ENCODE results near the gene TRAPPC12. TPM values are rescaled to one million over a fixed set of nuclear protein-coding genes. Genes with fewer than 3 reads are reported as not detected.

TRAPPC12 gene
- total RNA-seq, 1 donor from 2014 or later, result 94.8 TPM

GRCh38 chr2:3344897-3345296, 34.6 kb upstream of the TRAPPC12 start:
- Histone ChIP-seq H3K27ac (no peak overlapping the region), H3K27me3 (no peaks in the 10 kb centered on the region), H3K4me1 (no peaks in the 10 kb centered on the region), H3K4me3 (no peak overlapping the region), H3K9me3 (no peaks in the 10 kb centered on the region), H3K36me3 (no peaks in the 10 kb centered on the region)
- intact Hi-C loops (cut with DNase I), result no loop called here
- TF ChIP-seq POLR2A (IDR thresholded peaks at IDR 0.05) (no peak), POLR2AphosphoS5 (IDR thresholded peaks at IDR 0.05; ENCODE audit: insufficient read depth in 1 of 2, low read depth in 1 of 2) (no peak)
- TF ChIP-seq, protein P1, sequence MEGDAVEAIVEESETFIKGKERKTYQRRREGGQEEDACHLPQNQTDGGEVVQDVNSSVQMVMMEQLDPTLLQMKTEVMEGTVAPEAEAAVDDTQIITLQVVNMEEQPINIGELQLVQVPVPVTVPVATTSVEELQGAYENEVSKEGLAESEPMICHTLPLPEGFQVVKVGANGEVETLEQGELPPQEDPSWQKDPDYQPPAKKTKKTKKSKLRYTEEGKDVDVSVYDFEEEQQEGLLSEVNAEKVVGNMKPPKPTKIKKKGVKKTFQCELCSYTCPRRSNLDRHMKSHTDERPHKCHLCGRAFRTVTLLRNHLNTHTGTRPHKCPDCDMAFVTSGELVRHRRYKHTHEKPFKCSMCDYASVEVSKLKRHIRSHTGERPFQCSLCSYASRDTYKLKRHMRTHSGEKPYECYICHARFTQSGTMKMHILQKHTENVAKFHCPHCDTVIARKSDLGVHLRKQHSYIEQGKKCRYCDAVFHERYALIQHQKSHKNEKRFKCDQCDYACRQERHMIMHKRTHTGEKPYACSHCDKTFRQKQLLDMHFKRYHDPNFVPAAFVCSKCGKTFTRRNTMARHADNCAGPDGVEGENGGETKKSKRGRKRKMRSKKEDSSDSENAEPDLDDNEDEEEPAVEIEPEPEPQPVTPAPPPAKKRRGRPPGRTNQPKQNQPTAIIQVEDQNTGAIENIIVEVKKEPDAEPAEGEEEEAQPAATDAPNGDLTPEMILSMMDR (IDR thresholded peaks at IDR 0.05), result no peak
- no peak for DNase-seq (ENCODE audit: extremely low spot score in 2 of 2)

GRCh38 chr2:3345621-3346020, 33.9 kb upstream of the TRAPPC12 start:
- intact Hi-C loops (cut with DNase I), result no loop called here
- TF ChIP-seq, protein P1 (IDR thresholded peaks at IDR 0.05), result no peak
- Histone ChIP-seq H3K9me3 (no peaks in the 10 kb centered on the region), H3K4me3 (no peak overlapping the region), H3K4me1 (no peaks in the 10 kb centered on the region), H3K27ac (no peak overlapping the region), H3K36me3 (no peaks in the 10 kb centered on the region), H3K27me3 (no peaks in the 10 kb centered on the region)
- no peak for DNase-seq (ENCODE audit: extremely low spot score in 2 of 2)

- TF ChIP-seq POLR2AphosphoS5 (IDR thresholded peaks at IDR 0.05; ENCODE audit: insufficient read depth in 1 of 2, low read depth in 1 of 2) (no peak), POLR2A (IDR thresholded peaks at IDR 0.05) (no peak)
- TF ChIP-seq, protein P1 (IDR thresholded peaks at IDR 0.05), result no peak
- intact Hi-C loops (cut with DNase I), result no loop called here
- Histone ChIP-seq H3K4me3 (no peak overlapping the region), H3K36me3 (peaks cover 0 to 12% of the 10 kb centered on the region in 2 donors), H3K9me3 (no peaks in the 10 kb centered on the region), H3K27me3 (no peaks in the 10 kb centered on the region), H3K27ac (no peak overlapping the region), H3K4me1 (no peaks in the 10 kb centered on the region)
- no peak for DNase-seq (ENCODE audit: extremely low spot score in 2 of 2)
Measured at GRCh38 chr2:3348767-3349166, 30.7 kb upstream of the TRAPPC12 start.

- H3K4me3 ChIP-seq, result no peak overlapping the region
Measured at GRCh38 chr2:3349211-3349693, 30.2 kb upstream of the TRAPPC12 start.

DNA sequence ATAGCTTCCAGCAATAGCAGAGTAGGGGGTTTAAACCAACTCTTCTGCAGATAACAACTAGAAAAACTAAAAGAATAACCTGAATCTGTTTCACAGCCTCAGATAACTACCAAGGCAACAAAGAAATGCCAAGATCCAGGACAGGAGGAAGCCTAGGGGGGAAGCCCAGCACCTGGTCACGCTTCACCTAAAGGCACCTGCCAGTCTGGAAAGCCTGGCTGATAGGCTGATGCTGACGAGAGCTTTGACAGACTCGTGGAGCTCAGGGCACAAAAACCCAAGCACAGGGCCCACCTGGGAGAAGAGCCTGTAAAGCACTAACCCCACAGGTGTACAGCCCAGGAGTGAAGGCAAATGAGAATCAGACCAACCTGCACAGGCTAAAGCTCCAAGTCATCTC, 24.5 kb upstream of the TRAPPC12 start:
- Histone ChIP-seq H3K27me3 (no peaks in the 10 kb centered on the region), H3K9me3 (no peaks in the 10 kb centered on the region), H3K36me3 (peaks cover 0 to 15% of the 10 kb centered on the region in 2 donors), H3K4me1 (no peaks in the 10 kb centered on the region), H3K27ac (no peak overlapping the region), H3K4me3 (no peak overlapping the region)
- no peak for TF ChIP-seq POLR2A (IDR thresholded peaks at IDR 0.05)
- TF ChIP-seq POLR2AphosphoS5 (IDR thresholded peaks at IDR 0.05; ENCODE audit: insufficient read depth in 1 of 2, low read depth in 1 of 2), result no peak
- TF ChIP-seq, protein P1 (IDR thresholded peaks at IDR 0.05), result no peak
- no peak for DNase-seq (ENCODE audit: extremely low spot score in 2 of 2)
- intact Hi-C loops (cut with DNase I), result no loop called here

More at GRCh38 chr2:3349211-3349693, 30.2 kb upstream of the TRAPPC12 start:
- Histone ChIP-seq H3K9me3 (no peaks in the 10 kb centered on the region), H3K27ac (no peak overlapping the region), H3K4me1 (no peaks in the 10 kb centered on the region), H3K27me3 (no peaks in the 10 kb centered on the region), H3K36me3 (peaks cover 0 to 15% of the 10 kb centered on the region in 2 donors)
- TF ChIP-seq POLR2AphosphoS5 (IDR thresholded peaks at IDR 0.05; ENCODE audit: insufficient read depth in 1 of 2, low read depth in 1 of 2), result no peak
- no peak for TF ChIP-seq POLR2A (IDR thresholded peaks at IDR 0.05)
- TF ChIP-seq, protein P1 (IDR thresholded peaks at IDR 0.05), result no peak
- intact Hi-C loops (cut with DNase I), result no loop called here
- no peak for DNase-seq (ENCODE audit: extremely low spot score in 2 of 2)

All from vagina (tissue), 2 donors.